Activated naive CD8-positive, alpha-beta T cell treated with anti-CD3 and anti-CD28 coated beads, Interleukin-2, amount 50 U/mL, for 24 hours (primary cell): Measurements from ENCODE around the gene ADO.
A peak's percentile ranks its signal among the peaks of the same experiment; 100 is the strongest.

Experiments
- ATAC-seq: fragments of 150-1000 bp; cut with Tn5 transposase; one replicate; pipeline ENCODE4 v1.10.0; 2021
- DNase-seq: peaks from one replicate; pipeline ENCODE4 v3.0.0; 2021
- H3K27ac Mint-ChIP-seq: one replicate; pipeline ENCODE4 v1.8.0; 2021; ENCODE audit warnings: mild to moderate bottlenecking, mixed read lengths
- H3K27me3 Mint-ChIP-seq: one replicate; pipeline ENCODE4 v1.8.0; 2021; ENCODE audit warnings: mixed read lengths
- H3K36me3 Mint-ChIP-seq: one replicate; pipeline ENCODE4 v1.8.0; 2021; ENCODE audit warnings: low read depth, mixed read lengths
- H3K4me1 Mint-ChIP-seq: one replicate; pipeline ENCODE4 v1.8.0; 2021; ENCODE audit warnings: mixed read lengths
- H3K4me3 Mint-ChIP-seq: one replicate; pipeline ENCODE4 v1.8.0; 2021; ENCODE audit warnings: mild to moderate bottlenecking, moderate library complexity, mixed read lengths
- H3K9me3 Mint-ChIP-seq: one replicate; pipeline ENCODE4 v1.8.0; 2021; ENCODE audit warnings: mixed read lengths

Gene ADO

GRCh38 chr10:62806251-62806650 lies 1.7 kb downstream of the ADO start:
- DNase-seq (no peak), ATAC-seq (no peak)
- peak overlapping the region; percentile 82 for H3K27ac Mint-ChIP-seq
- H3K4me3 Mint-ChIP-seq: peak overlapping the region; percentile 90
- no peaks in the 10 kb centered on the region for H3K27me3 Mint-ChIP-seq
- H3K4me1 Mint-ChIP-seq: peaks cover 61% of the 10 kb centered on the region
- H3K36me3 Mint-ChIP-seq: peaks cover 46% of the 10 kb centered on the region
- H3K9me3 Mint-ChIP-seq: no peaks in the 10 kb centered on the region

DNA sequence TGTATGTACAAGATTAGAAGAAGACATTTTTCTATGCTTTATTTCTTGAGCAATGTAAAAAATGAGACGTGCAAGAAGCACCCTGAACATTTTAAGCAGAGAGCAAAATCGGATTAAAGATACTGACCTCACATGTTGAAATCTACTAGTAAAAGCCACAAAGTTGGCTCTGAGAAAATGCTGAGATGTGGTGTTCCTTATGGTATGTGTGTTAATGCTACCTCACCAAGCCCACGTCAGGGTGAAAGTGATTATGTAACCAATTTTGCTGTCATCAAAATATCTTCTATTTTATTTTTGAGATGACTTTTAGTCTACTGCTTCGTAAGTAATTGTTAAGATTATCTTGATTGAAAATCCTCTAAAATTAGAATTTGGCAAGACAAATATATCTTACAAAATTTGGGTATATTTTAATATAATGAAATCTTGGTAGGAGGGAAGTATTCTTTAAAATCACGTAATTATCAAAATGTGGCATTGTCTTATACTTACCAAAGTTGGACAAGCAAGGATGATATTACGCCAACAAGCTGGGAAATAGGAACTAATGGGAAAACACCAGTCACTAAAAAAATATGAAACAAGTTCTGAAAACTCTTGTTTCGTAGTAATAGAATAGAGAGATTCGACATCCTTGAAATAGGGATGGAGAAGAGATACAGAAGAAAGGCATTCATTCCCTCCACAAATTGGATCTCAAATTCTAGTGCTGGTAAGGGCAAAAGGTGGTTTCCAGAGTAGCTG lies 5.8 kb downstream of the ADO start:
- Mint-ChIP-seq H3K36me3 (peaks cover 84% of the 10 kb centered on the region), H3K27me3 (no peaks in the 10 kb centered on the region), H3K27ac (peak overlapping the region; percentile 100), H3K9me3 (no peaks in the 10 kb centered on the region), H3K4me1 (peaks cover 86% of the 10 kb centered on the region), H3K4me3 (peak overlapping the region; percentile 94)
- ATAC-seq: no peak
- DNase-seq: no peak

DNA sequence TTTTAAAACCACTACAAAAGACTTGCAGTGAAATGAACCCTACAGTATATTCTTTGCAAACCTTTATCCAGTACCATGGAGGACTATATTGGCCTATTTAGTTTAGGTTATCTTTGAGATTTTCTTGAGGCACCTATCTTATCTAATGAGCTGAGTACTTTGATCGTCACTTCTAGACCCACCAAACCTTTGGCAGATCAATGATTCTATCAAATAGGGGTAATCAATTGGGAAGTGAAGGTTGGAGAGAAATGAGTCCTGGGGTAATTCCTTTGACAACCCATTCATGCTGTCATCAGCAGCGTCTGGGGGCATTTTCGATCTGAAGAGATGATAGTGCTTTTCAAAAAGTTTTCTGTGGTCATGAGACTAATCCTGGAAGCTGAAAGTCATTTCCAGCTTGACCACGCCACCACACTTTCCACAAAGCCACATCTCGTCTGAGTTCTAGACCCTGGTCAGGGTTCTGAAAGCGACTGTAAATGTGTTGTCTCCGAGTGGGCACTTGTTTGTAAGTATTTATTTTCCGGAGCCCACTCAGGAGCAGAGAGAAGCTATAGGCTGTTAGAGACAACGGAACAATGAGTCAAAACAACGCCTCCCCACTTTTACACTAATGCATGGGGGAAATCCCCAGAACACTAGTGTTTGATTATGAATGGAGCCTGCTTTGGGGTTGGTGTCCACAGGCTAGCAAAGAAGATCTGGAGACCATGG lies 6.8 kb downstream of the ADO start:
- no peaks in the 10 kb centered on the region for H3K9me3 Mint-ChIP-seq
- H3K36me3 Mint-ChIP-seq: peaks cover 88% of the 10 kb centered on the region
- H3K27ac Mint-ChIP-seq: peak overlapping the region; percentile 100
- peak; percentile 82 for DNase-seq
- peaks cover 3% of the 10 kb centered on the region for H3K27me3 Mint-ChIP-seq
- ATAC-seq: peak; percentile 76
- peak overlapping the region; percentile 94 for H3K4me3 Mint-ChIP-seq
- peaks cover 89% of the 10 kb centered on the region for H3K4me1 Mint-ChIP-seq

DNA sequence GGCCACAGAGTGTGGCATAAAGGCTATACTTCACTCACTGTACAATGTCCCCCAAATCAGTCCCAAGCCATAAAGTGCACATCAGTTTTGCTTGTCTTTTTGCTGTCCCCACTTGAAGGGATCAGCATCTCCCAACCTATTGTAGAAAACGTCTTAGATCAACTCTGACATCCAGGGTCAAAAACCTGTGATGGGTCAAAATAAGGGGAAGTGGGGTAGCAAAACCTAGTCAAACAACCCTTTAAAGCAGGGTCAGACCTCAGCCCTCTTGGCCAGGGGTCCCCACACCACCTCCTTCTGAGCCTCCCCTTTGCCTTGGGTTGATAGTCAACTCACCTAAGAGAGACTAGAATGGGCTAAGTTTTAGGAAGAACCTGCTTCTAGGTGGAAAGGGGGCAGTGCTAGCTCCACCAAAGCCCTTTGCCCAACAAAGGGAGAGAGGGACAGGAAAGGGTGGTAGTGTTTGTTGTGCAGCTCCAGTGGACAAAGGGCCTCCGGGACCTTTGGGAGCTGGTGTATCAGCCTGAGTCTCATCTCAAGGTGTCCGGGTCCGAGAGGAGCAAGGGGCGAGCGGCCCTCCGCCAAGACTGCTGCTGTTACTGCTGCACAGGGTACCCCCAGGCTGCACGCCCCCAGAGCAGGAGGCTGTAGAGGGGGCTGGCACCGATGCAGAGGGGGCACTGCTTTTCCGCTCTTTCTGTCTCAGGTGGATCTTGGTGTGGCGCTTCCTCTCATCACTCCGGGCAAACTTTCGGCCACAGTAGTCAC lies 8.3 kb downstream of the ADO start:
- no peak for DNase-seq
- peaks cover 73% of the 10 kb centered on the region for H3K36me3 Mint-ChIP-seq

GRCh38 chr10:62813453-62813852 lies 8.9 kb downstream of the ADO start:
- DNase-seq (no peak), ATAC-seq (no peak)
- H3K4me1 Mint-ChIP-seq: peaks cover 79% of the 10 kb centered on the region
- peaks cover 3% of the 10 kb centered on the region for H3K27me3 Mint-ChIP-seq
- peaks cover 67% of the 10 kb centered on the region for H3K36me3 Mint-ChIP-seq
- H3K4me3 Mint-ChIP-seq: peak overlapping the region; percentile 94
- no peaks in the 10 kb centered on the region for H3K9me3 Mint-ChIP-seq
- peak overlapping the region; percentile 100 for H3K27ac Mint-ChIP-seq

More for the DNA sequence above, 8.3 kb downstream of the ADO start:
- peak overlapping the region; percentile 100 for H3K27ac Mint-ChIP-seq
- no peak for ATAC-seq
- H3K4me1 Mint-ChIP-seq: peaks cover 81% of the 10 kb centered on the region
- H3K9me3 Mint-ChIP-seq: no peaks in the 10 kb centered on the region
- H3K27me3 Mint-ChIP-seq: peaks cover 3% of the 10 kb centered on the region
- H3K4me3 Mint-ChIP-seq: peak overlapping the region; percentile 94

DNA sequence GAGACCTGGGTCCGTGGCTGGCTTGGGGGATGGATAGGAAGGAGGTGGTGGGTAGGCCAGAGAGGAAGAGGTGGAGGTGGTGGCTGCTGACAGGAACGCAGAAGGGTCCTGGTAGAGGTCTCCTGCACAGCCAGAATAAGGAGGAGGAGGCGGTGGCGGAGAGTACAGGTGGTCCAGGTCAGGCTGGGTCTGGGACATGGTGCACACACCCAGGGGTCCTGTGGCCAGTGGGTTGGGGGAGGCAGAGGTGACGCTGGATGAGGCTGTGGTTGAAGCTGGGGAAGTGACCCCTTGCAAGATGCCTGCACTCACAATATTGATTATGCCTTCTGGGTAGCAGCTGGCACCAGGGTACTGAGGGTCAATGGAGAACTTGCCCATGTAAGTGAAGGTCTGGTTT lies 9.5 kb downstream of the ADO start:
- H3K36me3 Mint-ChIP-seq: peaks cover 62% of the 10 kb centered on the region

DNA sequence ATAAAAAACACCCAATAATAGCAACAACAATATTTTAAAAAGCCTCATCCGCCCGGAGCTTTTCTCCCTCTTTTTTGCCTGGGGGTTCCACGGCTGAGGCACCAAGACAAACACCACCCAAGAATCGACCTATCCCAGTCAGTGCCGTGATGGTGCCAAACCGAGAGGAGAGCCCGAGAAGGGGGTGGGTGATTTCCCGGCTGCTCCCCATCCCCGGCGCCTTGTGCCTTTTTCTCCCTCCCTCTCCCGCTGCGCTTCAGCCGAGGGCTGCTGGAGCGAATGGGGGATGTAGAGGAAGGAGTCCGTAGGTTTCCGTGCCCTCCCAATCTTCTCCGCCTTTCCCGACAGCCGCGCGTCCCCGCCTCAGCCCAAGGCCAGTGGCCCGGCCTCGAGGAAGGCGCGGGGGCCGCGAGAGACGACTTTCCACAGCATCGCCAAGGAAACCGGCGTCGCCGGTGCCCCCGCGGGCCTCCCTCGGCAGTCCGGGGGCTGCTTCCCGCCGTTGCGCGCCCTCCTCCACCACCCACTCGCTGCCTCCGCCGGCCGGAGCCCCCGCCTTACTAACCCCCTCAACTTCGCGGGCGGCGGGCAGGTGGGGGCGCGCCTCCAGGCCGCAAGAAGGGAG lies 10.3 kb downstream of the ADO start:
- ATAC-seq (no peak), DNase-seq (peak; percentile 33)
- Mint-ChIP-seq H3K9me3 (no peaks in the 10 kb centered on the region), H3K27ac (peak overlapping the region; percentile 100), H3K27me3 (peaks cover 8% of the 10 kb centered on the region), H3K36me3 (peaks cover 62% of the 10 kb centered on the region), H3K4me3 (peak overlapping the region; percentile 94), H3K4me1 (peaks cover 74% of the 10 kb centered on the region)

More for the DNA sequence above, 9.5 kb downstream of the ADO start:
- Mint-ChIP-seq H3K27ac (peak overlapping the region; percentile 100), H3K9me3 (no peaks in the 10 kb centered on the region), H3K27me3 (peaks cover 3% of the 10 kb centered on the region), H3K4me3 (peak overlapping the region; percentile 94), H3K4me1 (peaks cover 76% of the 10 kb centered on the region)
- DNase-seq (no peak), ATAC-seq (no peak)

DNA sequence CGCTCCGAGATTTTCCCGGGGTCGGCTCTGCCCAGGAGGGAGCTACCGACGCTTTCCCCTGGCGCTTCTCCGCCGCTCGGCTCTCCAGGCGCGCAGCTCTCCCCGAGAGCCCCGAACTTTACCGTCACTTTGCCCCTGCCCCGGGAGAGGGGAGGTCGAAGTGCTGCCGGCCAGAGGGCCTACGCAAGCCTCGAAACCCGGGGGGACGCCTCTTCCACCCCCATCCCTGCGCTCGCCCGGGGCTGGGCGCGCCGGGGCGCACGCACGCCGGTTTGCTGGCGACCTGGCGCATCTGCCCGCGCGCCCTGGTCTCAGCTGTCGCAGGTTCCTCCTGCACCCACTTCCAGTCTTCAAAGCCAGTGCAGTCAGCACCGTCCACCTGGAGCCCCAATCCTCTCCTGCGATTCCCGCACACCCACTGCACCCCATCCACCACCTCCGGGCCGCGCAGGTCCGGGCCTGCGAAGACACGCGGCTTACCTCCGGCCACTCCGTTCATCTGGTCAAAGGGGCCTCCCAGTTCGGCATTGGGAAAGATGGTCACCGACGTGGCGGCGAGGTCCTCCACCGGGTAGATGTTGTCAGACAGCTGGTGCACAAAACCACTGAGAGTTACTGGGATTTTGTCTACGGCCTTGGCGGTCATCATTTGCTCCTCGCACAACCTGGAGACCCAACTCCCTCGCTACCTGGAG lies 11.0 kb downstream of the ADO start:
- Mint-ChIP-seq H3K4me1 (peaks cover 67% of the 10 kb centered on the region), H3K36me3 (peaks cover 55% of the 10 kb centered on the region), H3K9me3 (no peaks in the 10 kb centered on the region), H3K4me3 (peak overlapping the region; percentile 94), H3K27me3 (peaks cover 14% of the 10 kb centered on the region), H3K27ac (peak overlapping the region; percentile 100)
- DNase-seq: peak; percentile 41
- no peak for ATAC-seq

DNA sequence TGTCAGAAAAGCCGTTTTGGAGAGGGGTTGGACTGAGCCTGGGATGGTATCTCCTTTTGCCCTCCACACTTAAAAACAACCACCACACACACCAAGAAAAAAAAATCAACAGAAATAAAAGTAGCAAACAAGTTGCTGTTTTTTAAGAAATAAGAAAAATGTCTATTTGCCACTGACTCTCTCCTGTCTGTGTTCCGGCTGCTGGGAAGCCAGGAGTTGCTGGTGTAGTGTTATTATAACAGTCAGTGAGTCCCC lies 11.5 kb downstream of the ADO start:
- Mint-ChIP-seq H3K27ac (peak overlapping the region; percentile 100), H3K9me3 (no peaks in the 10 kb centered on the region), H3K4me1 (peaks cover 63% of the 10 kb centered on the region), H3K27me3 (peaks cover 19% of the 10 kb centered on the region), H3K4me3 (peak overlapping the region; percentile 94), H3K36me3 (peaks cover 50% of the 10 kb centered on the region)
- no peak for ATAC-seq
- no peak for DNase-seq

DNA sequence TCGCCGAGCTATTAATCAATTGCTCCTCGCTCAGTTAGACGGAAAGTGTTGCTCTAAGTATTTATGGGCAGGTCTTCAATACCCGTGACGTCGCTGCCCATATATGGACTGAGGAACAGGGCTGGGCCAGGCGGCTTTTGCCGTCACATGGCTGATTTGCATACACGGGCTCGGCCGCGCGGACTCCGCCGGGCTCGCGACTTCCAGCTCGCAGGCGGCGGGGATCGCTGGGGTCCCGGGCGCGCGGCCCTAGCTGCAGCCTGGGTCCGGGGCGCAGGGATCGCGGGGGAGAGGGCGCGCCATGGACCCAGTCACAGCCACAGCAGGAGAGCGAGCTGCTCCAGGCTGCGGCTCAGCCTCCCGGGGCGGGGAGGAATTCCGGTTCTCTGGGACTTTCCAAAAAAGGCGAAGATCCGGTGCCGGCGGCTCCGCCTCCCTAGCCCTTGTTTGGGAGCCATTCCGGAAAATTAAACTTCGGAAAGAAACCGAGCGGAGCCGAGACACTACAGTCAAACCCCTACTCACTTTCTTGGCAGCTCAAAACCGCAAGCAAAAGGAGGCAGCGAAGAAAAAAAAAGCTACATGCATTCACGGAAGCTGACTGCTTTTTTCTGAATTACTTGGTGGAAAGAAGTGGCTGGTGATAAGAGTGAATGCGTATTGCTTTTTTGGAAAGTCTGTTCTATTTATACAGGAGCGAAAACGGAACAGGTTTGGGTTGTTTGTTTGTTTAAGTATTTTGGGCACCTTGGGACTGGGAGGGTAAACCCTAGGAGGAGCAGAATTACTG lies 12.0 kb downstream of the ADO start, which contains the start of gene EGR2:
TSS of gene EGR2 (minus strand) at position 36 of the 790 bp plus-strand sequence. CDS start 337 bp downstream, outside the sequence.
- ATAC-seq: peak; percentile 70
- H3K36me3 Mint-ChIP-seq: peaks cover 45% of the 10 kb centered on the region
- peak; percentile 92 for DNase-seq
- H3K4me3 Mint-ChIP-seq: peak within 1 kb of the TSS; percentile 94
- no peaks in the 10 kb centered on the region for H3K9me3 Mint-ChIP-seq
- peaks cover 57% of the 10 kb centered on the region for H3K4me1 Mint-ChIP-seq
- H3K27me3 Mint-ChIP-seq: peaks cover 21% of the 10 kb centered on the region
- H3K27ac Mint-ChIP-seq: peak within 1 kb of the TSS; percentile 100

GRCh38 chr10:62817121-62817765 lies 12.7 kb downstream of the ADO start:
- peak; percentile 1 for ATAC-seq
- peak overlapping the region; percentile 100 for H3K27ac Mint-ChIP-seq
- peaks cover 21% of the 10 kb centered on the region for H3K27me3 Mint-ChIP-seq
- H3K4me3 Mint-ChIP-seq: peak overlapping the region; percentile 94
- peak; percentile 70 for DNase-seq
- no peaks in the 10 kb centered on the region for H3K9me3 Mint-ChIP-seq
- peaks cover 50% of the 10 kb centered on the region for H3K4me1 Mint-ChIP-seq
- peaks cover 40% of the 10 kb centered on the region for H3K36me3 Mint-ChIP-seq

DNA sequence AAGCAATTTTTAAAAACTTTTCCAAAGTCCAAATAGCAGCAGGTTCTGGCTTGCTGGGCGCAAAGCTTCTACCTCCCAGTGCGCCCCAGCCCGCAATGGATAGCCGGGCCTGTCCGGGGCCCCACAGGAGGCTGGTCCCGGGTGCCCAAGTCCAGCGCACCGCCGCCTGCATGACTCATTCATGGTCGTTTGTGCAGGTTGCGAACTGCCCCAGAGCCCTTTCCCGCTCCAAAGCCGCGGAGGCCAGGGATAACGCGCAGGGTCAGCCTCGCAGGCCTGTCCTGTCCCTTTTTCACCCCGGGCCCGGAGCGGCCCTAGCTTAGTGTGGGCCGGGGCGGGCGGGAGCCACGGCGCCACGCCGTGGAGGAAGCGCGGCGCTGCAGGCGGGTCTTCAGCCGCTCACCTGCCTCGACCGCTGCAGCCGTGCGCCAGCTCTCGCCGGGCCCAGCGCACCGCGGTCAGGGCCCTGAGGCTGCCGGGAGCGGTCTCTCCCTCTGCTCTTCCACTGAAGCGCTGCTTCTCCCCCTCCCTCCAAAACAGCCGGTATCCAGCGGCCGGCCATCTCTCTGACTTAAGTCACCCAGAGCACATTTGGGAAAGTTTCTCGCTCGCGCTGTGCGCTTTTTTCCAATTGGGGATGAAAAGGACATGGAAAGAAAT lies 13.4 kb downstream of the ADO start:
- H3K36me3 Mint-ChIP-seq: peaks cover 34% of the 10 kb centered on the region
- H3K27ac Mint-ChIP-seq: peak overlapping the region; percentile 100
- ATAC-seq: peak; percentile 41
- H3K9me3 Mint-ChIP-seq: no peaks in the 10 kb centered on the region
- H3K4me3 Mint-ChIP-seq: peak overlapping the region; percentile 94
- H3K4me1 Mint-ChIP-seq: peaks cover 44% of the 10 kb centered on the region
- DNase-seq: peak; percentile 77
- H3K27me3 Mint-ChIP-seq: peaks cover 21% of the 10 kb centered on the region
